H1 (cell line): ENCODE measurements around the gene PTPA. TPM values are rescaled to one million over a fixed set of nuclear protein-coding genes. Genes with fewer than 3 reads are reported as not detected.

Source experiments
- BRCA1 ChIP-seq: IDR thresholded peaks from 2 replicates; pipeline ENCODE4 v1.6.1; 2012; ENCODE audit warnings: low read depth, low read length, improper control_type of control experiment
- NANOG ChIP-seq: IDR thresholded peaks from 2 replicates; pipeline ENCODE4 v1.6.1; 2011; ENCODE audit warnings: low read length, low read depth, mild to moderate bottlenecking, inconsistent platforms; ENCODE audit not compliant: insufficient read depth, poor library complexity, severe bottlenecking
- polyA plus RNA-seq, 7 experiments: library from polyadenylated mRNA; depleted of rRNA in 3 of 7; stranded (reverse) in 5 of 7; unstranded in 2 of 7; fragments of >200 nt in 5 of 7; fragments of 200-250 nt in 2 of 7; gene quantifications; 1 replicate in 5 of 7; 2 replicates in 1 of 7; 4 replicates in 1 of 7; pipeline versions ENCODE4 v1.2.1 to v1.2.3, GENCODE V29; 2011 to 2013; ENCODE audit warnings: missing spikeins in 2 of 7, mixed read lengths in 2 of 7
- total RNA-seq: library from RNA; stranded (reverse); fragmentation: NEBNext Ultra II Directional; extraction: Animal tissue kit (Norgen Biotek cat#: 25700); gene quantifications from 2 replicates; pipeline ENCODE4 v1.2.1, GENCODE V29; 2021
- TF ChIP-seq, protein P1 (sequence below): IDR thresholded peaks from 2 replicates; pipeline ENCODE4 v1.6.1; 2012; ENCODE audit warnings: inconsistent platforms

PTPA gene
- total and polyA plus RNA-seq, 2 of the 8 experiments (the other 6 are each of a cell fraction or from before 2014, with no cell fraction given): 114 to 145 TPM

DNA sequence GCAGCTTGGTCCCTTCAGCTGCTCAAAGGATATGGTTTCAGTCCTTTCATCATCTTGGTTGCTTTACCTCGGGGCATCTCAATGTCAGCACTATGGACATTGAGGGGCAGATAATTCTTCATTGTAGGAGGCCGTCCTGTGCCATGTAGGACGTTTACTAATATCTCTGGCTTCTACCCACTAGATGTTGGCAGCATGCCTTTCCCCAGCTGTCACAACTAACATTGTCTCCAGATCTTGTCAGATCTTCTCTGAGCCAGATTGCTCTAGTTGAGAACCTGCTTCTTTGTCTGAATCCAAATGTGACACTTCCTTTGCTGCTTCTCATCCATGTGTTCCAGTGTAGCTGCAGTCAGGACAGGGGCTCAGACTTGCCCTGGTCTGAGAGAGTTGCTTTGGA lies 10.3 kb downstream of the PTPA start (continued):
- TF ChIP-seq BRCA1 (no peak), NANOG (no peak)
- TF ChIP-seq, protein P1, sequence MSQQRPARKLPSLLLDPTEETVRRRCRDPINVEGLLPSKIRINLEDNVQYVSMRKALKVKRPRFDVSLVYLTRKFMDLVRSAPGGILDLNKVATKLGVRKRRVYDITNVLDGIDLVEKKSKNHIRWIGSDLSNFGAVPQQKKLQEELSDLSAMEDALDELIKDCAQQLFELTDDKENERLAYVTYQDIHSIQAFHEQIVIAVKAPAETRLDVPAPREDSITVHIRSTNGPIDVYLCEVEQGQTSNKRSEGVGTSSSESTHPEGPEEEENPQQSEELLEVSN: no peak
